Adipocyte (in vitro differentiated cells): ENCODE measurements around the gene SLC27A4.
A peak's percentile ranks its signal among the peaks of the same experiment; 100 is the strongest.

ENCODE experiments used
- DNase-seq: peaks from one replicate; pipeline ENCODE4 v3.0.0-alpha.2; 2015; ENCODE audit warnings: low read depth
- H3K27me3 ChIP-seq: replicated peaks from 2 replicates; pipeline ENCODE4 v1.7.0; 2013; ENCODE audit warnings: mild to moderate bottlenecking, low read length, moderate library complexity; ENCODE audit not compliant: control insufficient read depth, insufficient read depth
- H3K36me3 ChIP-seq: 2 replicates; pipeline ENCODE4 v1.7.0; 2013; ENCODE audit warnings: low read length, mild to moderate bottlenecking, moderate library complexity; ENCODE audit not compliant: control insufficient read depth, insufficient read depth, severe bottlenecking
- H3K4me1 ChIP-seq: 2 replicates; pipeline ENCODE4 v1.7.0; 2013; ENCODE audit warnings: mild to moderate bottlenecking, low read length, moderate library complexity; ENCODE audit not compliant: control insufficient read depth, insufficient read depth
- H3K4me3 ChIP-seq: 2 replicates; pipeline ENCODE4 v1.7.0; 2013; ENCODE audit warnings: mild to moderate bottlenecking, low read length, moderate library complexity
- H3K9ac ChIP-seq: 2 replicates; pipeline ENCODE4 v1.7.0; 2013; ENCODE audit warnings: mild to moderate bottlenecking, low read length, moderate library complexity
- H3K9me3 ChIP-seq: 2 replicates; pipeline ENCODE4 v1.7.0; 2013; ENCODE audit warnings: mild to moderate bottlenecking, low read length, moderate library complexity; ENCODE audit not compliant: control insufficient read depth

The SLC27A4 gene

DNA sequence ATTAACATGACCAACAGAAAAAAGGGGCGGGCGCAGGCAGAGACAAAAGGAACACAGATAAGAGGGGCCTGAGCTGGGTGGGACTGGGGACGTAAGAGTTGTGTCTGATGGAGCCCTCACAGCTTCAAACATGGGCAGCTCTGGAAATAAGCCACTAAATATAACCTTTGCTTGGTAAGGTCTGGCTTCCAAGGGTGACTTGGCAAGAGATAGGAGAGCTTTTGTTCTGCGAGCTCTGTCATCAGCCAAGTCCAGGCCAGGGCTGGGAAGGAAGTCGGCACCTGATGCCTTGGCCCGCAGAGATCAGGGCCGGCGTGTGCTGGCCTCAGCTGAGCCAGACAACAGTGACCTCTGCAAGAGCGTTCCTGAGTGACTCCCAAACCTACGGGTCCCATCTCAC is 29.9 kb upstream of the SLC27A4 start:
- no peaks in the 10 kb centered on the region for H3K9me3 ChIP-seq
- no peak overlapping the region for H3K9ac ChIP-seq
- H3K4me3 ChIP-seq = no peak overlapping the region
- H3K4me1 ChIP-seq = peaks cover 17% of the 10 kb centered on the region
- no peak for DNase-seq
- H3K36me3 ChIP-seq = peaks cover 48% of the 10 kb centered on the region
- no peaks in the 10 kb centered on the region for H3K27me3 ChIP-seq

DNA sequence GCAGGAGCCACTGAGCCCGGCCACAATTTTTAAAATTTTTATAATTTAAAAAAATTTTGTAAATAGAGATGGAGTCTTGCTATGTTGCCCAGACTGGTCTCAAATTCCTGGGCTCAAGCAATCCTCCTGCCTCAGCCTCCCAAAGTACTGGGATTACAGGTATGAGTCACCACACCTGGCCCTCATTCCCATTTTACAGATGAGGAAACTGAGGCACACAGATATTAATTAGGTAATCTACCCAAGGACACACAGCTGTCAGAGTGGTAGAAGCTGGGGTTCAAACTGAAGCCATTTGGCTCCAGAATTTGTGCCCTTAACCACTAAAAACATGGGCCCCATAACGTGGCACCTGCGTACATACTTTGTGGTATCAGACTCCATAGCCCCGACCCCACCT is 25.6 kb upstream of the SLC27A4 start:
- Histone ChIP-seq H3K27me3 (no peaks in the 10 kb centered on the region), H3K9ac (no peak overlapping the region), H3K4me1 (no peaks in the 10 kb centered on the region), H3K36me3 (peaks cover 61% of the 10 kb centered on the region), H3K4me3 (no peak overlapping the region), H3K9me3 (no peaks in the 10 kb centered on the region)
- DNase-seq = no peak

DNA sequence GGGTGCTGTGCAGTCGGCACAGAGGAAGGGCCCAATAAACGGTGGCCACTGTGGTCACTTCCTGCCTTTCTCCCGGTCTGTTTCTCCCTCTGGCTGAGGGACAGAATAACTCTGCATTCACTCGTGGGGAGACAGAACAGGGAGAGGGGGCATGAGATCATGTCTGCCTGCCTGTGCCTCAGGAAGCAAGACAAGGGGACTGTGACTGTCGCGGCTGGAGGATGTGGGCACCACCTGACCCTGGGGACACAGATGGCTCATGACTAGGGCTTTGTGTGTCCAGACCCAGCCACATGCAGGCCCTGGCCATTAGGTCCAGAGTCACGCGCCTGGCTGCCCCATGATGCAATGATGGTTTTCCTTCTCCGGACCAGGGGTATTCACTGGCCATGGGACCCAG is 23.9 kb upstream of the SLC27A4 start:
- H3K36me3 ChIP-seq = peaks cover 44% of the 10 kb centered on the region
- H3K9ac ChIP-seq = no peak overlapping the region
- peaks cover 2% of the 10 kb centered on the region for H3K4me1 ChIP-seq
- no peaks in the 10 kb centered on the region for H3K27me3 ChIP-seq
- H3K4me3 ChIP-seq = no peak overlapping the region
- H3K9me3 ChIP-seq = no peaks in the 10 kb centered on the region
- DNase-seq = no peak

DNA sequence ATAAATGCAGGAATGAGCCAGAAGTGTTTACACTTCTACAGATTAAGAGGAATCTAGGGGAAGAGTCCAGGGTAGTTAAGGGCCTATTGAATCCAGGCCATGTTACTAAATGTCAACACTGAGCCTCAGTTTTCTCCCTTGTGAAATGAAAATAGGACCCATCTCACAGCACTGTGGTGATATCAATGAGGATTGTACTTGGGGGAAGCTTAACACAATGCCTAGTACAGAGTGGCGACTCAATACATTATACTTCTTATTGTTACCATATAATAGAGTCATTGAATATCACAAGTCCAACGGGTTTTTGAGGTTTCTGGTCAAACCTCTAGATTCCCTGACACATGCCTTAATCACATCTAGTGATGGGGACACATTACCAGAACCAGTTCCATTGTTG is 22.7 kb upstream of the SLC27A4 start:
- H3K9ac ChIP-seq = no peak overlapping the region
- peaks cover 6% of the 10 kb centered on the region for H3K4me1 ChIP-seq
- H3K27me3 ChIP-seq = no peaks in the 10 kb centered on the region
- H3K36me3 ChIP-seq = peaks cover 41% of the 10 kb centered on the region
- no peaks in the 10 kb centered on the region for H3K9me3 ChIP-seq
- no peak overlapping the region for H3K4me3 ChIP-seq
- no peak for DNase-seq

DNA sequence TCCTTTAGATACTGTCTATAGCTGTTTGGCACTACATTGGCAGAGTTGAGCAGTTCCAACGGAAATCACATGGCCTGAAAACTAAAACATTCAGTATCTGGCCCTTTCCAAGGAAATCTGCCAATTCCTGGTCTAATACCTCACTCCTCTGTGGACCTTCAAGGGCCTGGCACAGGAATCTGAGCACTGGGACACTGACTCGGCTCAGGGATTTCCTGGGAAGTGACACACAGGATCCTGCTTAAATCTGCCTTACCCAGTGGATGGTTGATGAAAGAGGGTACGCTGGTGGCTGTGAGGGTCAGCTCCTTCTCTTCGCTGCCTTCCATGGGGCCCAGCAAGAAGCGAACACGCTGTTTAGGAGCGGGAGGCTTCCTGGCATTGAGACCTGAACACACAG is 19.0 kb upstream of the SLC27A4 start:
- Histone ChIP-seq H3K27me3 (no peaks in the 10 kb centered on the region), H3K4me3 (peak overlapping the region; percentile 88), H3K36me3 (peaks cover 35% of the 10 kb centered on the region), H3K4me1 (peaks cover 16% of the 10 kb centered on the region), H3K9me3 (no peaks in the 10 kb centered on the region), H3K9ac (peak overlapping the region; percentile 99)
- DNase-seq = no peak

DNA sequence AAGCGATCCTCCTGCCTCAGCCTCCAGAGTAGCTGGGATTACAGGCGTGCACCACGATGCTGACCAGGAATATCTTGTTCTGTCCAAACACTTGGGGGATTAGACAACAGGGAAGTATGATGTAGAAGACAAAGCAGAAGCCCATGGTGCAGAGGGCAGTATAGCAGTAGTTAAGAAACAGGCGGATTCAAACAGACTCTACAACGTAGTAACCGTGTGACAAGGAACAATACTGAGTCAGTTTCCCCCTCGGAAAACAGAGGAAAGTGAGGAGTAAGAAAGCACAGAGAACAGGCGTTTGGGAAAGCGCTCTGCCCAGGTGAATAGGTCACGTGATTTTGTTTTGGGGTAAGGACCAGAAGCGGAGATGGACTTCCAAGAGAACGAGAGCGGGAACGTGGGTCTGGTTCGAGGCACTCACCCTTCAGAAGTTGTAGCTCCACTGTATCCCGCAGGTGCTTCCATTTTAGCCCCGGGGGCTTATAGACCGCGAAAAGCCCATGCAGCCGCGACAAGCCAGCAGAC is 18.4 kb upstream of the SLC27A4 start:
- Histone ChIP-seq H3K27me3 (no peaks in the 10 kb centered on the region), H3K4me1 (peaks cover 16% of the 10 kb centered on the region), H3K4me3 (peak overlapping the region; percentile 88), H3K9ac (peak overlapping the region; percentile 99), H3K36me3 (peaks cover 29% of the 10 kb centered on the region), H3K9me3 (no peaks in the 10 kb centered on the region)
- DNase-seq = no peak

DNA sequence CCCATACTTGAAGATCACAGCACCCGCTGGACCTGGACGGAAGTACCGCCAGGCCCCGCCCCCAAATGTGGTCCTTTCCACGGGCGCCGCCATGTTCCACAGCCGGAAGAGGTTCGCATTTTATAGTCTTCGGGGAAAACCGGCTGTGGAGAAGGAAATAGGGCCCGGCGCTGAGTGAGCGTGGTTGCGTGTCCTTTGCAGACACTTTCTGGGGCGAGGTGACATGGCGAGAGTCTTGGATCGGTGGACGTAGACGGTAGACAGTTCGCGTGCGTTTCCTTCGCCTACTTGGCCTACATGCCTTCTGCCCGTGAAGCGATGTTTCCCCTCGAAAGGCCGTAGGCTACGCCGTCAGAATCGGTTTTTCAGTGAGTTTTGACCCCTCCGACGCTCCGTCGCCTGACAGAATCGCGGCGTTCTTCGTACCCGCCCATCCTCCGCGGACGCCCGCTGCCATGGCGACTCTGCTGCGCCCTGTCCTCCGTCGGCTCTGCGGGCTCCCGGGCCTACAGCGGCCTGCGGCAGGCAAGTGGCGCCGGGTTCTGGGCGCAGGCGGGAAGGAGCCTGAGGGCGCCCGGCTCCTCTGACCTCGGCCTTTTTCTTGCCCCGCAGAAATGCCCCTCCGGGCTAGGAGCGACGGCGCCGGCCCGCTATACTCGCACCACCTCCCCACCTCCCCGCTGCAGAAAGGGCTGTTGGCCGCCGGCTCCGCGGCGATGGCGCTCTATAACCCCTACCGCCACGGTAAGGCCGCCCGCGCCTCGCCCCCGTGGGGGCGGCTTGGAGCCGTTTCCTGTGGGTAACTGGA is 17.7 kb upstream of the SLC27A4 start, which contains the start of the genes COQ4 and TRUB2:
Gene COQ4 (plus strand): TSS at position 436 of the 808 bp plus-strand sequence. CDS start 20 bp downstream, at position 456.
Gene TRUB2 (minus strand): TSS at position 44 of the 808 bp plus-strand sequence. CDS start 39 bp downstream, at position 5.
- Histone ChIP-seq H3K36me3 (peaks cover 27% of the 10 kb centered on the region), H3K9ac (peak within 1 kb of the TSS; percentile 99), H3K27me3 (no peaks in the 10 kb centered on the region), H3K9me3 (no peaks in the 10 kb centered on the region), H3K4me1 (peaks cover 16% of the 10 kb centered on the region), H3K4me3 (peak within 1 kb of the TSS; percentile 88)
- peak; percentile 98 for DNase-seq

DNA sequence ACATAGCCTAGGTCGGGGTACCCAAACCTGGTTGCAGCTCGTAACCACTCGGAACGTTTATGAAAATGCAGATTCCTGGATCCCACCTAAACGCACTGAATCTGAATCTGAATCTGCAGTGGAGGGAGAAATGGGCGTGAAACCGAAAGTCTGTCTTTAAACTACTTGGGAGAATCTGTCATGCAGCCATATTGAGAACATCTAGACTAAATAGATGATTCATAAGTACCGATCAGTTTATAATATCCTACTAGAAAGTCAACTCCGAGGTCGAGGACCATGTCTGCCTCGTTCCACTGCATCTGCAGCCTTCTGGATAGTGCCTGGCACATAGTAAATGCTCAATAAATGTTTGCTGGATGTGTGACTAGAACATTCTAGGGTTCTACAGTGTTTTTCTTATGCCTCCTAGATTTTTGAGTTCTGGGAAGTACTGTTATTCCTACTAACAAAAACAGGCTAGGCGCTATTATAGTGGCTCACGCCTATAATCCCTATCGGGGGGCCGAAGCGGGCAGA is 17.1 kb upstream of the SLC27A4 start:
- Histone ChIP-seq H3K9ac (peak overlapping the region; percentile 99), H3K4me1 (peaks cover 16% of the 10 kb centered on the region), H3K27me3 (no peaks in the 10 kb centered on the region), H3K9me3 (no peaks in the 10 kb centered on the region), H3K36me3 (peaks cover 29% of the 10 kb centered on the region), H3K4me3 (peak overlapping the region; percentile 88)
- peak; percentile 55 for DNase-seq

DNA sequence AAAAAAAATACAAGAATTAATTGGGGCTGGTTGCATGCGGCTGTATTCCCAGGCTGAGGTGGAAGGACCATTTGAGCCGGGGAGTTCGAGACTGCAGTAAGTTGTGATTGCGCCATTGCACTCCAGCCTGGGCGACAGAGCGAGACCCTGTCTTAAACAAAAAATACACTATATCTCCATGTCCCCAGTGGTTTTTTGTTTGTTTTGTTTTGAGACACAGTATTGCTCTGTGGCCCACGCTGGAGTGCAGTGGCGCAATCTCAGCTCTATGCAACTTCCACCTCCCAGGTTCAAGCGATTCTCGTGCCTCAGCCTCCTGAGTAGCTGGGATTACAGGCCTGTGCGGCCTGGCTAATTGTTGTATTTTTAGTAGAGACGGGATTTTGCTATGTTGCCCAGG is 16.5 kb upstream of the SLC27A4 start:
- Histone ChIP-seq H3K27me3 (no peaks in the 10 kb centered on the region), H3K9me3 (no peaks in the 10 kb centered on the region), H3K36me3 (peaks cover 26% of the 10 kb centered on the region), H3K9ac (peak overlapping the region; percentile 99), H3K4me3 (peak overlapping the region; percentile 88), H3K4me1 (peaks cover 16% of the 10 kb centered on the region)
- DNase-seq = no peak

DNA sequence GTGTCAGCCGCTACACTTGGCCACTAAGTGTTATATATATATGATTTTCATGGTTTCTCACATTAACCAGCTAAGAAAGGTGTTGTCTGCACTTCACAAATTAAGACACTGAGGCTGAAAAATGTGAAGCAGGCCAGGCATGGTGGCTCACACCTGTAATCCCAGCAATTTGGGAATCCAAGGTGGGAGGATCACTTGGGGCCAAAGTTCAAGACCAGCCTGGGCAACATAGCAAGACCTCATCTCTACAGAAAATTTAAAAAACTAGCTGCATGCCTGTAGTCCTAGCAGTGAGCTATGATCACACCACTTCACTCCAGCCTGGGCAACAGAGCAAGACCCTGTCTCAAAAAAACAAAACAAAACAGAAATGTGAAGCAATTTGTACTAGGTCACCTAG is 15.9 kb upstream of the SLC27A4 start:
- H3K9me3 ChIP-seq = no peaks in the 10 kb centered on the region
- H3K4me3 ChIP-seq = no peak overlapping the region
- peaks cover 26% of the 10 kb centered on the region for H3K36me3 ChIP-seq
- H3K9ac ChIP-seq = peak overlapping the region; percentile 29
- no peak for DNase-seq
- H3K27me3 ChIP-seq = no peaks in the 10 kb centered on the region
- peaks cover 20% of the 10 kb centered on the region for H3K4me1 ChIP-seq

DNA sequence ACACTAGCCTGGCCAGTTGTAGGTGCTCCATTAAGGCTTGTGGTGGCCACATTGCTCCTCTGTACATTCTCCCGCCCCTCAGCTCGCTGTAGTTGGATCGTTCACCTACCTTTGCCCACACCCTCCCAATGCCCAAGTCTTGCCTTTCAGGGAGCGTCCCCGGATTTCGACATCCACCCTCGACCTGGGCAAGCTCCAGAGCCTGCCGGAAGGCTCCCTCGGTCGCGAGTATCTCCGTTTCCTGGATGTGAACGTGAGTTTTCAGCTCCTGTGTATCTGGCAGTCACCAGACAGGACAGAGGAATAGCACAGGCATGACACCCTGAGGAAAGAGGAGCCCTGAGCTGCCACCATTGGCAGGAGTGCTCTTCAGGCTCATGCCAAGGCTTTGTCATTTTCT is 14.7 kb upstream of the SLC27A4 start:
- Histone ChIP-seq H3K36me3 (peaks cover 26% of the 10 kb centered on the region), H3K9ac (no peak overlapping the region), H3K9me3 (no peaks in the 10 kb centered on the region), H3K27me3 (no peaks in the 10 kb centered on the region), H3K4me1 (peaks cover 20% of the 10 kb centered on the region), H3K4me3 (no peak overlapping the region)
- DNase-seq = no peak
